ENCODE data around the gene NEU3.
"Not testable (repeated sequence)": the region's sequence is repeated elsewhere in the genome, so short reads cannot be mapped to it uniquely, and the experiment has no call there.

The NEU3 gene

DNA sequence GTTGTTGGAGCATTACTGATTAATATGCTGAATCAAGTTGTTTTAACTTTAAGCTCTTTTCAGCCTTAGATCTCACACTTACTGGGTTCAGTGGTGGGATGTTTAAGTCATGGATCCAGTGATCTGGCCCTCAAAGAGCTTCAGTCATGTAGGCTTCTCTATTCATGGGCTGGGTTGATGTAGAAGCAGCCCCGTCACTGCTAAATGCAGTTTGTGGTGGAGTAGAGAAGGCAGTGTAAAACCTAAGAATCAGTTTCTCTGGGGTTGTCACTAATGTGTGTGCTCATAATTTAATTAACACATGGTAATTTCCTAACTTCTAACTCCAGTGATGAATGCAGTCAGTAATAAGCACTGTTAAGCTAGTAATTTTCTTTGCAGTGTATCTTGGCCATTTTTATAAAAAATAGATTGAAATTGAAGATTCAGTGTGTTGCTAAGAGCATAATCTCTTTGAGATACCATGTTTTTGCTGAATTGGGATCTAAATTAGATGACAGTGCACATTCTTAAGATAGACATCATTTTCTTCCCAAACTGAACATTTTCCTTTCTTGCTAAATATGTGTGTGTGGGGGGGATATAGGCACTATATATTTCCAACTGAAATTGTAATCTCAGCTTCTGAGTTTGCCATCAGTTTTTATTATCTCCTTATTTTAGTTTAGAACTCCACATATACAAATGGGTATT lies 30.6 kb upstream of the NEU3 start:
- TF ChIP-seq, protein P1, sequence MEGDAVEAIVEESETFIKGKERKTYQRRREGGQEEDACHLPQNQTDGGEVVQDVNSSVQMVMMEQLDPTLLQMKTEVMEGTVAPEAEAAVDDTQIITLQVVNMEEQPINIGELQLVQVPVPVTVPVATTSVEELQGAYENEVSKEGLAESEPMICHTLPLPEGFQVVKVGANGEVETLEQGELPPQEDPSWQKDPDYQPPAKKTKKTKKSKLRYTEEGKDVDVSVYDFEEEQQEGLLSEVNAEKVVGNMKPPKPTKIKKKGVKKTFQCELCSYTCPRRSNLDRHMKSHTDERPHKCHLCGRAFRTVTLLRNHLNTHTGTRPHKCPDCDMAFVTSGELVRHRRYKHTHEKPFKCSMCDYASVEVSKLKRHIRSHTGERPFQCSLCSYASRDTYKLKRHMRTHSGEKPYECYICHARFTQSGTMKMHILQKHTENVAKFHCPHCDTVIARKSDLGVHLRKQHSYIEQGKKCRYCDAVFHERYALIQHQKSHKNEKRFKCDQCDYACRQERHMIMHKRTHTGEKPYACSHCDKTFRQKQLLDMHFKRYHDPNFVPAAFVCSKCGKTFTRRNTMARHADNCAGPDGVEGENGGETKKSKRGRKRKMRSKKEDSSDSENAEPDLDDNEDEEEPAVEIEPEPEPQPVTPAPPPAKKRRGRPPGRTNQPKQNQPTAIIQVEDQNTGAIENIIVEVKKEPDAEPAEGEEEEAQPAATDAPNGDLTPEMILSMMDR (IDR thresholded peaks at IDR 0.05; ENCODE audit: low read length, missing control alignments), result no peak
- no peak for DNase-seq (ENCODE audit: low read depth)
- H3K4me3 ChIP-seq (replicated peaks; ENCODE audit: low read depth, low read length), result no peak overlapping the region

DNA sequence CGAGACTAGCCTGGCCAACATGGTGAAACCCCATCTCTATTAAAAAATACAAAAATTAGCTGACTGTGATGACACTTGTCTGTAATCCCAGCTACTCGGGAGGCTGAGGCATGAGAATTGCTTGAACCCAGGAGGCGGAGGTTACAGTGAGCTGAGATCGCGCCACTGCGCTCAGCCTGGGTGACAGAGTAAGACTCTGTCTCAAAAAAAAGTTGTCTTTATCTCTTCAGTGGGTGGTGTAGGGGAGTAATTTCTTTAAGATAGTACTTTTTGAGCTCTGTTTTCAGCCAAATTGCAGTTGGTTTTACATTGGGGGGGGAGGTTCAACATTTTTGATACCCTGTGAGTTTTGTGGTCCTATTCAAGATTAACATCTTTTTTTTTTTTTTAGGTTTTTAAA lies 28.6 kb upstream of the NEU3 start:
- not testable (repeated sequence) for DNase-seq (ENCODE audit: low read depth); H3K4me3 ChIP-seq (replicated peaks; ENCODE audit: low read depth, low read length)

GRCh38 chr11:74966651-74967050 lies 22.1 kb upstream of the NEU3 start:
- DNase-seq (ENCODE audit: low read depth), result no peak
- TF ChIP-seq, protein P1 (IDR thresholded peaks at IDR 0.05; ENCODE audit: low read length, missing control alignments), result no peak
- H3K4me3 ChIP-seq (replicated peaks; ENCODE audit: low read depth, low read length), result no peak overlapping the region

- TF ChIP-seq, protein P1 (IDR thresholded peaks at IDR 0.05; ENCODE audit: low read length, missing control alignments), result no peak
- no peak for DNase-seq (ENCODE audit: low read depth)
- H3K4me3 ChIP-seq (replicated peaks; ENCODE audit: low read depth, low read length), result no peak overlapping the region
Measured at GRCh38 chr11:74970852-74971395, 17.8 kb upstream of the NEU3 start.

GRCh38 chr11:74971424-74971823 lies 17.3 kb upstream of the NEU3 start:
- no peak for DNase-seq (ENCODE audit: low read depth)
- H3K4me3 ChIP-seq (replicated peaks; ENCODE audit: low read depth, low read length), result no peak overlapping the region
- TF ChIP-seq, protein P1 (IDR thresholded peaks at IDR 0.05; ENCODE audit: low read length, missing control alignments), result no peak

DNA sequence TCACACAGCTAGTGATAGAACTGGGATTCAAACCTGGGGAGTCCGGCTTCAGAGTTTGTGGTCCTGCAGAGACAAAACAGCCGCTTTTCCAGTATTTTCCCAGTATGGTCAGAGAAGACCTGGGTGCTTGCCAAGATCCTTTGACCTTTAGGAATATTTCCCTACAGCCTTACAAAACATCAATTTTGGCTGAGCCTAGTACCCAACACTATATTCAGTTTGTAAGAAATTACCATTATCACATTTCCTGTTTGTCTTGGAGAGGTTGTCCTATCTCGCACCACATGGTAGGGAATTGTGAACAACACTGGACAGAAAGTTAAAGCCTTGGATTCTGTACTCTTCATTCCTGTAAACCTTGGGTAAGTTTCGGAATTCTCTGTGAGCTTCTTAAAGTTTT lies 10.7 kb upstream of the NEU3 start:
- TF ChIP-seq, protein P1 (IDR thresholded peaks at IDR 0.05; ENCODE audit: low read length, missing control alignments), result no peak
- no peak for DNase-seq (ENCODE audit: low read depth)
- no peak overlapping the region for H3K4me3 ChIP-seq (replicated peaks; ENCODE audit: low read depth, low read length)

- DNase-seq (ENCODE audit: low read depth), result no peak
- no peak overlapping the region for H3K4me3 ChIP-seq (replicated peaks; ENCODE audit: low read depth, low read length)
- TF ChIP-seq, protein P1 (IDR thresholded peaks at IDR 0.05; ENCODE audit: low read length, missing control alignments), result no peak
Measured at GRCh38 chr11:74980634-74981033, 8.1 kb upstream of the NEU3 start.
